Activated naive CD8-positive, alpha-beta T cell treated with anti-CD3 and anti-CD28 coated beads, Interleukin-2, amount 50 U/mL, for 24 hours (primary cell): ENCODE results near the gene CREB5.

ENCODE experiments used
- ATAC-seq: fragments of 150-1000 bp; cut with Tn5 transposase; one replicate; pipeline ENCODE4 v1.10.0; 2021
- DNase-seq: peaks from one replicate; pipeline ENCODE4 v3.0.0; 2021
- H3K27ac Mint-ChIP-seq: one replicate; pipeline ENCODE4 v1.8.0; 2021; ENCODE audit warnings: mild to moderate bottlenecking, mixed read lengths
- H3K27me3 Mint-ChIP-seq: one replicate; pipeline ENCODE4 v1.8.0; 2021; ENCODE audit warnings: mixed read lengths
- H3K36me3 Mint-ChIP-seq: one replicate; pipeline ENCODE4 v1.8.0; 2021; ENCODE audit warnings: low read depth, mixed read lengths
- H3K4me1 Mint-ChIP-seq: one replicate; pipeline ENCODE4 v1.8.0; 2021; ENCODE audit warnings: mixed read lengths
- H3K4me3 Mint-ChIP-seq: one replicate; pipeline ENCODE4 v1.8.0; 2021; ENCODE audit warnings: mild to moderate bottlenecking, moderate library complexity, mixed read lengths
- H3K9me3 Mint-ChIP-seq: one replicate; pipeline ENCODE4 v1.8.0; 2021; ENCODE audit warnings: mixed read lengths

CREB5 gene

DNA sequence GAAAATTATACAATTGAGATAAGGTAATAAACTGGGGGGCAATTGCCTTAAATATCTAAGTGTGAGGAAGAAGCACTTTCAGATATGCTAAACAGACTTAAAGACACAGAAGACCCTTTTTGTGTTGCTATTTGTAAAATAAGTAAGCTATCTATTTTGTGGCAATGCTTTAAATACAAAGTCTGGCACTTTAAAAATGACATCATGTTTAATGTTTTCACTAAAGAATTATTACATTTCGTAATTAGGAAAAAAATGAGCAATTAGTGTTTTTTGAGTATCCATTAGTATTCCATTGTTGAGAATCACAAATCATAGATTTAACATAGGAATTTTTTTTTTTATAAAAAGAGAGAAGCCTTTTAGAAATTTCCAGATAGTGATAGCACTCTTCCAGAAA lies 2.1 kb downstream of the CREB5 start:
- no peak for ATAC-seq
- H3K27me3 Mint-ChIP-seq: peaks cover 68% of the 10 kb centered on the region
- H3K4me3 Mint-ChIP-seq: no peak overlapping the region
- DNase-seq: no peak
- no peak overlapping the region for H3K27ac Mint-ChIP-seq
- H3K9me3 Mint-ChIP-seq: no peaks in the 10 kb centered on the region
- H3K4me1 Mint-ChIP-seq: peaks cover 30% of the 10 kb centered on the region
- no peaks in the 10 kb centered on the region for H3K36me3 Mint-ChIP-seq

DNA sequence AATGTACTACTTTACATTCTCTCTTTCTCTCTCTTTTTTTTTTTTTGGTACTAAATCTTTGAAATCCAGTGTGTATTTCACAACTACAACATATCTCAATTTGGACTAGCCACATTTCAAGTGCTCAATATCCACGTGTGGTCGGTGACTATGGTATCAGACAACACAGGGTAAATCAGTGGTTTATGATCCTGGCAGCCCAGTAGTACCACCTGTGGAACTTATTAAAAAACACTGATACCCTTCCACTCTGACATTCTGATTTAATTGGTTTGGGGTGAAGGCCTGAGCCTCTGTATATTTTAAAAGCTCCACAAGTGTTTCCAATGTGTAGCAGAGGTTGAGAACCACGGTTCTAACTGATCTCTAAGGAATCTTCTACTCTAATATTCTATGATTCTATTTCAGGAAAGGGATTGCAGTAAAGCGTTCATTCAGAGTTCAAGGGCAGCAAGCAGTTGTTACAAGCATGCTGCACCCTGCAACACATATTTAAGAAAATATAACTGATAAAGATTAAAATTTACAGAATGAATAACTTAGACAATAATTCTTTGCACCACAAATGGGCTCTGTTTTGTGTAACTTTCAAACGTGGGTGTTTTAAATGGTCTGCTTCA lies 5.1 kb downstream of the CREB5 start:
- H3K27me3 Mint-ChIP-seq: peaks cover 54% of the 10 kb centered on the region
- no peaks in the 10 kb centered on the region for H3K36me3 Mint-ChIP-seq
- H3K9me3 Mint-ChIP-seq: no peaks in the 10 kb centered on the region
- ATAC-seq (no peak), DNase-seq (no peak)
- H3K4me1 Mint-ChIP-seq: peaks cover 5% of the 10 kb centered on the region
- H3K27ac Mint-ChIP-seq: no peak overlapping the region
- no peak overlapping the region for H3K4me3 Mint-ChIP-seq

DNA sequence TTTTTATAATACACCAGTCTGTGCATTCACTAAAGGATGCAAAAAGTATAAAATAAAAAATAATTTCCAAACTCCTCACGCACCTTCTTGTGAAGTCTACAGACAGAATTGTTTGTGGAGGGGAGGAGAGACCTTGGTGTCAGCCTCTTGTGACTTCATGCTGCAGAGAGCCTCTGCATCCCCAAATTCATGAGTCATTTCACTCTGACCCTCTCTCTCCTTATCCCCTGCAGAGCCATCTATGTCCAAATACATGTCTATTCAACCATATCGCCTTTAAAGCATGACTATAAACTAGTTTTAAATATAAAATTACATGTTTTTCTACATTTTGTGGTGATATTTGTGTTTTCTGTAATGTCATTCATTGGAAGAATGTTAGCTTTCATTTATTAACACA lies 6.0 kb downstream of the CREB5 start:
- Mint-ChIP-seq H3K27ac (no peak overlapping the region), H3K27me3 (peaks cover 50% of the 10 kb centered on the region), H3K4me1 (no peaks in the 10 kb centered on the region), H3K9me3 (no peaks in the 10 kb centered on the region), H3K4me3 (no peak overlapping the region), H3K36me3 (no peaks in the 10 kb centered on the region)
- ATAC-seq: no peak
- no peak for DNase-seq

DNA sequence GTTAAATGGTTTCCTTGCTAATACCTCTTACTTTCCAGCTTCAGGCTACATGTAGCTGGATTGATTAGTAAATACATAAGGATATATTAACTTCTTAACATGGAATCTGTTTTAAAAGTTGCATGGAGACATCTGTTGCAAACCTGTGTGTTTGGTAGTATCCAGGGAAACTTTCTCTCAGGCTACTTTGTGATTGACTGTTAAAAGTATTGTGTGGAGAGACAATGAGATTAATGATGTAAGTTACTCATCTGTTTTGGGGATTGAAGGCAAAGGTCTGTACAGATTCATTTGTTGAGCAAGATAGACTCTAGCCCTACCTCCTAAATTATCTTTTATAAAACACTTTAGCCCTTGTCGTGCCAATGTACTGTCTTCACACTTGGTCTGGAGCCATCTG lies 6.6 kb downstream of the CREB5 start:
- Mint-ChIP-seq H3K4me1 (no peaks in the 10 kb centered on the region), H3K9me3 (no peaks in the 10 kb centered on the region), H3K4me3 (no peak overlapping the region), H3K27ac (no peak overlapping the region), H3K27me3 (peaks cover 46% of the 10 kb centered on the region), H3K36me3 (no peaks in the 10 kb centered on the region)
- no peak for DNase-seq
- ATAC-seq: no peak

DNA sequence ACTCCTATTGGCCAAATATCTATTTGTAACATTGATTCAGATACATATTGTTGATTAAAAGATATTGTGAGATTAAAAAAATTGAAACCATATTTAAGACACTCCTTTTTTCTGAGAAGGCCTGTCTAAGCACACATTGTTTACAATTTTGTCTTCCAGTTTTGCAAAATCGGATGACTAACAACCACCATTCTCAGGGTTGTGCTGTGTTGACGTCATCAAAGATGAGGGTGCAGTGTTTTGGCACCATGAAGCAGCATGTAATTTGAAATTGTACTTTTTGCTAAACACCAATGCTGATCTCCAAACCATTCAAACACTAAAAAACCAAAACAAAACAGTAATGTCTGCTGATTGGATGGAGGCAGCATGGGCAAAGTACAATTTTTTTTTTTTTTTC lies 7.4 kb downstream of the CREB5 start:
- DNase-seq (no peak), ATAC-seq (no peak)
- H3K9me3 Mint-ChIP-seq: no peaks in the 10 kb centered on the region
- no peak overlapping the region for H3K4me3 Mint-ChIP-seq
- no peaks in the 10 kb centered on the region for H3K4me1 Mint-ChIP-seq
- H3K27ac Mint-ChIP-seq: no peak overlapping the region
- H3K36me3 Mint-ChIP-seq: no peaks in the 10 kb centered on the region
- peaks cover 43% of the 10 kb centered on the region for H3K27me3 Mint-ChIP-seq

DNA sequence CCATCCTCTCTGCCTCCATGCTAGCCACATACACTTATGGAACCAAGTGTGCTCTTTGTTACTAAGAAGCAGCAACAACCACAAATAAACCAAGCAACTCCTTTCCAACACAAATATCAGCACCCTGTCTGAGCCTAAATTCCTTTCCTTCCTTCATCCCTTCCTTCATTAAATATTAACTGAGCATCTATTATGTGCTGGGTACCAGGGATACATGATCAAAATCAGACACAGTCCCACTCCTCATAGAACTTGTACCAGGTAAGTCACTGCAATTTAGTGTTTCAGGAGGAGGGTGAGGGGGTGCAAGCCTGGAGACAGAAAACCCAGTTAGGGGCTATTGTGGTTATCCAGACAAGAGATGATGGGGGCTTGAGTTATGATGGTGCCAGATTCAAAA lies 10.8 kb downstream of the CREB5 start:
- no peaks in the 10 kb centered on the region for H3K4me1 Mint-ChIP-seq
- no peaks in the 10 kb centered on the region for H3K9me3 Mint-ChIP-seq
- peaks cover 33% of the 10 kb centered on the region for H3K27me3 Mint-ChIP-seq
- no peak overlapping the region for H3K4me3 Mint-ChIP-seq
- no peak for DNase-seq
- ATAC-seq: no peak
- H3K36me3 Mint-ChIP-seq: no peaks in the 10 kb centered on the region
- H3K27ac Mint-ChIP-seq: no peak overlapping the region

DNA sequence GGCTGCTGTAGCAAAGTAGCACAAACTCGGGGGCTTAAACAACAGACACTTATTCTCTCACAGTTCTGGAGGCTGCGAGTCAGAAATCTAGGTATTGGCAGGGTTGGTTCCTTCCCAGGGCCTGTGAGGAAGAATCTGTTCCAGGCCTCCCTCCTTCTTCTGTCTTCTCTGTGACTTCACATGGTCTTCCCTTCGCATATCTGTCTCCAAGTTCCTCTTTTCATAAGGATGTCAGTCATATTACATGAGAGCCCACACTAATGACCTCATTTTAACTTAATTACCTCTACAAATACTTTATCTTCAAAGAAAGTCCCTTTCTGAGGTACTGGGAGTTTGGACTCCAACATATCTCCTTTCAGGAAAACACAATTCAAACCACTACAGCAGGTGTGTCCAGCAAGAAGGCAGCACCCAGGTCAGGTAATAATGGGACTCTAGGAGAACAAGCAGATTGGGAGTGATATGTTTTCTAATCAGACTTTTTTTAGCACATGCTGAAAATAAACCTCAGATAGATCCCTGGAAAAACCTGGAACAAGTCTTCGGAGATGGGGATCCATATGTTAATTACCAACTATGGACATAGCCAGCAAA lies 11.7 kb downstream of the CREB5 start:
- Mint-ChIP-seq H3K4me3 (no peak overlapping the region), H3K4me1 (no peaks in the 10 kb centered on the region), H3K9me3 (no peaks in the 10 kb centered on the region), H3K27me3 (peaks cover 34% of the 10 kb centered on the region), H3K27ac (no peak overlapping the region), H3K36me3 (no peaks in the 10 kb centered on the region)
- ATAC-seq: no peak
- no peak for DNase-seq

DNA sequence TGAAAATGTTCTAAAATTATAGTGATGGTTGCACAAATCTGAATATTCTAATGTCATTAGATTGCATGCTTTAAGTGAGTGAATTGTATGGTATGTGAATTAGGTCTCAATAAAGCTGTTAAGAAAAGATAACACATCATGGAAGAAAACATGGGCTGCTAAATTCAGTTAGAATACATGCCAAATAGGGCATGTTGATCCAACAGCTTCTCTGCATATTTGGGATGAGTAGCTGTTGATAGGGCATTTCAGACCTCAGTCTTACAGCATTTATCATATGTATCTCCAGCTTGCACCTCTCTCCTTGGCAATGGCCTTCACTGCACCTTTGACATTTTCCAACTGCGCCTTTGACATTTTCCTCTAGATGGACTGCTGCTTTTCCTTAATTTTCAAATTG lies 13.2 kb downstream of the CREB5 start:
- Mint-ChIP-seq H3K9me3 (no peaks in the 10 kb centered on the region), H3K27me3 (peaks cover 31% of the 10 kb centered on the region), H3K4me1 (no peaks in the 10 kb centered on the region), H3K27ac (no peak overlapping the region), H3K36me3 (no peaks in the 10 kb centered on the region), H3K4me3 (no peak overlapping the region)
- no peak for DNase-seq
- ATAC-seq: no peak

DNA sequence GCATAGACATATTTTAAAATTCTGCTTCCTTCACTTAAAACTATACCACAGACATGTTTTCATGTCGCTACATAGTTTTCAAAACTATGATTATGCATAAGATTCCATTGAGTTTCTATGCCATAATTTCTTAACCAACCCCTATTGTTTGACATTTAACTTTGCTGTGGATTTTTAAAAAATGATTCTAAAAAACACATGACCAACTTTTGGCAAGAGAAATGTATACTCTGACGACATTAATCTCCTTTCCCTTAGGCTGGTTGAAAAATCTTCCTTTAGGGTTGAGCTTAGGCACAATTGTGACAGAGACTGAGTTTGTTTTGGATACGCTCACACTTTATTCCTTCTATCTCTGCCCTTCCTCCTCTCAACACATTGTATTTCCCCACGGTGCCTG lies 14.9 kb downstream of the CREB5 start:
- H3K36me3 Mint-ChIP-seq: no peaks in the 10 kb centered on the region
- no peak for DNase-seq
- no peak for ATAC-seq
- H3K4me1 Mint-ChIP-seq: no peaks in the 10 kb centered on the region
- H3K4me3 Mint-ChIP-seq: no peak overlapping the region
- peaks cover 28% of the 10 kb centered on the region for H3K27me3 Mint-ChIP-seq
- H3K27ac Mint-ChIP-seq: no peak overlapping the region
- H3K9me3 Mint-ChIP-seq: no peaks in the 10 kb centered on the region

DNA sequence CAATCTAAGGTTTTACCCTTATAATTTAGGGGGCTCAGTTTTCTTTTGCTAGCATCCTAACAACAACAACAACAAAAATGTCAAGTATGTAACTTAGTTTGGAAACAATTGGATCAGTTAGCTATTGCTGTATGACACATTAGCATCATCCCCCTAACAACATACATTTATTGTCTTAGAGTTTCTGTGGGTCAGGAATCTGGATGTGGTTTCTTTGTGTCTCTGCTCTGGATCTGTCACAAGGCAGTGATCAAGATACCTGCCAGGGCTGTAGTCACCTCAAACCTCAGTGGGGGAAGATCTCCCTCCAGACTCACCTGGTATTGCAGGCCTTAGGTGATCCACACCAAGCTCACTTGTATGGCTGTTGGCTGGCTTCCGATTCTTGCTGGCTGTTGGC lies 18.3 kb downstream of the CREB5 start:
- no peak for DNase-seq
- H3K27me3 Mint-ChIP-seq: peaks cover 41% of the 10 kb centered on the region

DNA sequence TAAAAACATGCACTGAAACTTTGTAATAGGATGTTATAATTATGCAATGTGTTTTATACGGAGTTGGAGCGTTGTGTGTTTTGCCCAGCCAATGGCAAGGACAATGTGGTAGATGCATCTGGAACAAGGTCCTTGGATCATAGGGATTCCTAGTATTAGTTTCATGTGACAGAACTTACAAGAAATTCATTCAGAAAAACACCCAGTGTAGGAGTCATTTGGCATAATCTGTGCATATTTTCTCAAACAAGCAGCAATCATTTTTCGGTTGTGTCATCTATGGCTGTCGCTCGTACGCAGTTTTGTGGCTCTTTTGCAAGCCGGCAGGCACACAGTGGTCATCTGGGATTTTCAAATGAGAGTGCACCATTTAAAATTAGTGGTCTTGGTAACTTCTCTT lies 19.8 kb downstream of the CREB5 start:
- H3K36me3 Mint-ChIP-seq: no peaks in the 10 kb centered on the region
- DNase-seq: no peak
- ATAC-seq: no peak
- peaks cover 2% of the 10 kb centered on the region for H3K4me1 Mint-ChIP-seq
- H3K27me3 Mint-ChIP-seq: peaks cover 43% of the 10 kb centered on the region
- H3K9me3 Mint-ChIP-seq: no peaks in the 10 kb centered on the region
- H3K27ac Mint-ChIP-seq: no peak overlapping the region
- H3K4me3 Mint-ChIP-seq: no peak overlapping the region

More for the DNA sequence above, 18.3 kb downstream of the CREB5 start:
- no peaks in the 10 kb centered on the region for H3K4me1 Mint-ChIP-seq
- H3K27ac Mint-ChIP-seq: no peak overlapping the region
- H3K36me3 Mint-ChIP-seq: no peaks in the 10 kb centered on the region
- no peak overlapping the region for H3K4me3 Mint-ChIP-seq
- ATAC-seq: no peak
- H3K9me3 Mint-ChIP-seq: no peaks in the 10 kb centered on the region

DNA sequence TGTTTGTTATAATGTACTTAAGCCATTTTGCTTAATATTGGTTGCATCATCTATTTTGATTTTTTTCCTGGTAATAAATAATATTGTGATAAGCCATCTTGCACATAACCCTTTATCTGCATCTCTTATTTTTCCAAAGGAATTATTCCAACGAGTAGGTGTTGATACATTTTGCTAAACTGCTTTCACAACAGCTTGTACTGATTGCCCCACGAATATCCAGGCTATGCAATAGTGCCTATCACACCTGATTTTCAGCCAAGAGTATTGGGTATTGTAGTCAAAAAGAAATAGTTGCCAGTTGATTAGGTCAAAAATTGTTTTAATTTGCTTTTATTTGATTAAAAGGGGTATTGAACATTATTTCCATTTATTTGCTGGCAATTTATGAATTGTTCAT lies 20.7 kb downstream of the CREB5 start:
- ATAC-seq: no peak
- Mint-ChIP-seq H3K27me3 (peaks cover 42% of the 10 kb centered on the region), H3K36me3 (no peaks in the 10 kb centered on the region), H3K27ac (no peak overlapping the region), H3K9me3 (no peaks in the 10 kb centered on the region), H3K4me1 (peaks cover 2% of the 10 kb centered on the region), H3K4me3 (no peak overlapping the region)
- DNase-seq: no peak

DNA sequence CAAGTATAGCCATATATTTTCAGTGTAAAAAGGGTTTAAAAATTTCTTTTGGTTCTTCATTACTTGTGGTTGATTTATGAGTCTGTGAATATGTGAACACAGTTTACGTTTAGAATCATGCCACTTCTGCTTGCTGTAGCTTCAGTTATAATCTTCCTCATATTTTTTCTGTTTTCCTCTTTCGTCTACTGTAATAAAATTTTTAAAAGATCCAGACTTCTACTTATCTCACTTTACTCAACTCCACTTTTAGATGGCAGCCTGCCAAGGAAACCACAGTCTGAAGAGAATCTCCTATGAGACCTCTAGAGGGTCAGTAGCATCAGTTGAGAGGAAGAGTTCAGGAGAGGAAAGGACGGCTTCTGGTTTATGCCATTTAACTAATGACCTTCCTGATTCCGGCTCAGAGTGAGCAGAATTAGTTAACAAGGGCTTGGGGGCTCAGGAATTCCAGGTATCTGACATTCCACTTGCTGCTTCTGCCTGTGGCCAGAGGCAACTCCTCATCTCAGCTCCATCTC lies 21.4 kb downstream of the CREB5 start:
- Mint-ChIP-seq H3K36me3 (no peaks in the 10 kb centered on the region), H3K4me1 (peaks cover 2% of the 10 kb centered on the region), H3K9me3 (no peaks in the 10 kb centered on the region), H3K27ac (no peak overlapping the region), H3K27me3 (peaks cover 39% of the 10 kb centered on the region), H3K4me3 (no peak overlapping the region)
- DNase-seq: no peak
- no peak for ATAC-seq

DNA sequence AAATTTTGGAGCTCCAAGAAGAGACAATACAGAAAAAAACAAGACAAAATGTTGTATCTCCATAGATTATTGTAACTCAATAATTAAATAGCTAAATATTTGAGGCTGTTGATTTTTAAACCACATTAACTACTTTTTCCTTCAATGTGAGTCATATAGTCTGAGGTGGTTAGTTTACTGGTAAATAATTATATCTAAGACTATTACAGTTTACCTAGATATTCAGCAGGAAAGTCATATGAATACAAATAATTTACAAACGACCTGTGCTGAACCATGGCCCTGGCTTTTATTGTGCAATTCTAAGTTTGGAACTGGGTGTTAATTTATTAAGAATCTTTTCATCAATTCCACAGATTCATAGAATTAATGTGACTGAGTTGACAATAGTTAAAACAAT lies 22.2 kb downstream of the CREB5 start:
- Mint-ChIP-seq H3K4me3 (no peak overlapping the region), H3K27ac (no peak overlapping the region), H3K36me3 (no peaks in the 10 kb centered on the region), H3K4me1 (peaks cover 2% of the 10 kb centered on the region), H3K27me3 (peaks cover 46% of the 10 kb centered on the region), H3K9me3 (no peaks in the 10 kb centered on the region)
- ATAC-seq: no peak
- DNase-seq: no peak

DNA sequence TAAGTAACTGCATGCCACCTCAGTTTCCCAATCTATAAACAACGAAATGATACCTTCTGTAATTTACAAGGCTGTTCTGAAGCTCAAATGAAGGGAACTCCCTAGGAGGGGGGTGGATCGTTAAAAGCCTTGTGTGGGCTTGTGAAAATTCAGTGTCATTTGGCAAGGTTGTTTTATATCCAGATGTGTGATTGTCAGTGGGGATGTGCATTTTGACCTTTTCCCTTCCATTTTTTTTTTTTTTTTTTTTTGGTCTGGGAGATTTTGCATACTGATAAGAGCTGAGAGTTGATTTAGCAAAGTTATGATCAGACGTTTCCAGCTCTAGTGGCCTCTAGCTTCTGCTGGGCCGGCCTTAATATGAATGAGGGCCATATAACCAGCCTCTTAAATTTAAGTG lies 22.8 kb downstream of the CREB5 start:
- Mint-ChIP-seq H3K4me1 (peaks cover 2% of the 10 kb centered on the region), H3K27ac (no peak overlapping the region), H3K36me3 (no peaks in the 10 kb centered on the region), H3K4me3 (no peak overlapping the region), H3K27me3 (peaks cover 53% of the 10 kb centered on the region), H3K9me3 (no peaks in the 10 kb centered on the region)
- no peak for DNase-seq
- ATAC-seq: no peak
